ENCODE results near the gene SGTA. TPM values are rescaled to one million over a fixed set of nuclear protein-coding genes. Genes with fewer than 3 reads are reported as not detected.

Gene SGTA
- total and polyA plus RNA-seq, 2 of the 4 experiments (the other 2 are of a cell fraction), result 17.4 to 72.9 TPM

DNA sequence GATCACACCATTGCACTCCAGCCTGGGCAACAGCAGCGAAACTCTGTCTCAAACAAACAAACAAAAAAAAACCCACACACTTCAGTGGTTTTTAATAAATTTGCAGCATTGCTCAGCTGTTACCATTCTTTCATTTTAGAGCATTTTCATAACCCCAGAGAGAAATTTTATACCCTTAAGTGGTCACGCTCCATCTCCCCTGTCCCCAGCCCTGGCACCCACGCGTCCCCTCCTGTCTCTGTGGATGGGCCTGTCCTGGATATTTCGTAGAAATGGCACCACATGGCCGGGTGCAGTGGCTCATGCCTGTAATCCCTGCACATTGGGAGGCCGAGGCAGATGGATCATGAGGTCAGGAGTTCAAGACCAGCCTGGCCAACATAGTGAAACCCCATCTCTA is 10.1 kb upstream of the SGTA start:
- no peak overlapping the region for H4K91ac ChIP-seq (ENCODE audit: insufficient read depth, low read depth, low read length)
- no peaks in the 10 kb centered on the region for H3K4me1 ChIP-seq (ENCODE audit: control insufficient read depth, insufficient read depth, low read length)
- peaks cover 3 to 47% of the 10 kb centered on the region in 2 experiments; a peak in 3 of 4 replicates for H3K79me1 ChIP-seq (ENCODE audit: low read depth in 1 of 2, low read length in 2 of 2)
- H2BK5ac ChIP-seq (ENCODE audit: low read depth, low read length, poor library complexity, severe bottlenecking), result no peak overlapping the region
- DNase-seq, result no peak
- intact Hi-C loops (cut with micrococcal nuclease), result no loop called here
- no peak overlapping the region for H2AK9ac ChIP-seq (replicated peaks; ENCODE audit: low read depth, low read length, poor library complexity)
- no peaks in the 10 kb centered on the region; the same call in 1 of the 2 replicates for H3K9me1 ChIP-seq (ENCODE audit: insufficient read depth, low read length)
- H3K36me3 ChIP-seq (ENCODE audit: control insufficient read depth, insufficient read depth, low read length), result peaks cover 40% of the 10 kb centered on the region
- H2AK5ac ChIP-seq (ENCODE audit: low read depth, low read length), result no peak overlapping the region
- dilution Hi-C loops (cut with HindIII; ENCODE audit: low sequenced_read_pairs, unreplicated experiment), result no loop called here
- BruUV-seq (replicated peaks), result no TSS peak
- no peak overlapping the region for H3K4ac ChIP-seq (ENCODE audit: low read depth, low read length)
- H2AFZ ChIP-seq (replicated peaks; ENCODE audit: low read length, poor library complexity), result no peak overlapping the region
- no peak overlapping the region for H3K56ac ChIP-seq (ENCODE audit: extremely low read depth, insufficient read depth, low read length)
- no peaks in the 10 kb centered on the region for H3K27me3 ChIP-seq (ENCODE audit: control insufficient read depth, insufficient read depth, low read length)
- no peak overlapping the region for H3K9ac ChIP-seq (ENCODE audit: low read depth, low read length)
- no peak overlapping the region for H2BK15ac ChIP-seq (ENCODE audit: low read depth, low read length)
- CTCF ChIA-PET, result no interaction called here
- H3K18ac ChIP-seq (ENCODE audit: low read depth, low read length), result no peak overlapping the region
- POLR2A ChIA-PET (ENCODE audit: unreplicated experiment), result no interaction called here
- H4K20me1 ChIP-seq (ENCODE audit: insufficient read depth, low read length), result no peaks in the 10 kb centered on the region; the same call in none of the 2 replicates
- H3K4me3 ChIP-seq (ENCODE audit: insufficient read depth, low read depth, low read length), result no peak overlapping the region
- H4K5ac ChIP-seq (ENCODE audit: low read depth, low read length), result no peak overlapping the region
- no peak for ATAC-seq (ENCODE audit: low read depth)
- no peak overlapping the region for H3K27ac ChIP-seq (ENCODE audit: insufficient read depth, low read length)
- H3K9me3 ChIP-seq (ENCODE audit: control insufficient read depth, insufficient read depth, low read length), result no peaks in the 10 kb centered on the region
- H3K14ac ChIP-seq (replicated peaks; ENCODE audit: low read depth, low read length), result no peak overlapping the region
- in situ Hi-C loops (cut with MboI; ENCODE audit: low sequenced_read_pairs), result no loop called here
- 100% methylated on average over 4 of the region's 7 CpGs; no CpG with 5 or more reads in 1 of the 2 experiments for WGBS, 2 experiments (ENCODE audit: extremely low coverage in 2 of 2, insufficient read length in 1 of 2)
- TF ChIP-seq MXI1 (IDR thresholded peaks at IDR 0.05; ENCODE audit: borderline replicate concordance, low read depth, low read length), result no peak
- TF ChIP-seq FOS (IDR thresholded peaks at IDR 0.05; ENCODE audit: low read depth, low read length), result no peak
- TF ChIP-seq MAZ (IDR thresholded peaks at IDR 0.05; ENCODE audit: borderline replicate concordance, low read depth, low read length), result no peak
- no peak for TF ChIP-seq BHLHE40 (IDR thresholded peaks at IDR 0.05; ENCODE audit: low read depth, low read length)
- no peak for TF ChIP-seq CEBPB (IDR thresholded peaks at IDR 0.05; ENCODE audit: low read depth, low read length)
- no peak for TF ChIP-seq NFE2L2 (IDR thresholded peaks at IDR 0.05; ENCODE audit: low read depth, low read length)
- TF ChIP-seq SMC3 (IDR thresholded peaks at IDR 0.05; ENCODE audit: low read depth, low read length), result no peak
- TF ChIP-seq, protein P1, sequence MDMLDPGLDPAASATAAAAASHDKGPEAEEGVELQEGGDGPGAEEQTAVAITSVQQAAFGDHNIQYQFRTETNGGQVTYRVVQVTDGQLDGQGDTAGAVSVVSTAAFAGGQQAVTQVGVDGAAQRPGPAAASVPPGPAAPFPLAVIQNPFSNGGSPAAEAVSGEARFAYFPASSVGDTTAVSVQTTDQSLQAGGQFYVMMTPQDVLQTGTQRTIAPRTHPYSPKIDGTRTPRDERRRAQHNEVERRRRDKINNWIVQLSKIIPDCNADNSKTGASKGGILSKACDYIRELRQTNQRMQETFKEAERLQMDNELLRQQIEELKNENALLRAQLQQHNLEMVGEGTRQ (IDR thresholded peaks at IDR 0.05; ENCODE audit: low read depth, low read length), result no peak
- TF ChIP-seq CHD1 (IDR thresholded peaks at IDR 0.05; ENCODE audit: low read depth, low read length), result no peak
- no peak for TF ChIP-seq RAD21 (IDR thresholded peaks at IDR 0.05; ENCODE audit: low read length)
- TF ChIP-seq RFX5 (IDR thresholded peaks at IDR 0.05; ENCODE audit: low read depth, low read length), result no peak
- TF ChIP-seq POLR2A (IDR thresholded peaks at IDR 0.05; ENCODE audit: low read depth, low read length), result no peak
- TF ChIP-seq, protein P2, sequence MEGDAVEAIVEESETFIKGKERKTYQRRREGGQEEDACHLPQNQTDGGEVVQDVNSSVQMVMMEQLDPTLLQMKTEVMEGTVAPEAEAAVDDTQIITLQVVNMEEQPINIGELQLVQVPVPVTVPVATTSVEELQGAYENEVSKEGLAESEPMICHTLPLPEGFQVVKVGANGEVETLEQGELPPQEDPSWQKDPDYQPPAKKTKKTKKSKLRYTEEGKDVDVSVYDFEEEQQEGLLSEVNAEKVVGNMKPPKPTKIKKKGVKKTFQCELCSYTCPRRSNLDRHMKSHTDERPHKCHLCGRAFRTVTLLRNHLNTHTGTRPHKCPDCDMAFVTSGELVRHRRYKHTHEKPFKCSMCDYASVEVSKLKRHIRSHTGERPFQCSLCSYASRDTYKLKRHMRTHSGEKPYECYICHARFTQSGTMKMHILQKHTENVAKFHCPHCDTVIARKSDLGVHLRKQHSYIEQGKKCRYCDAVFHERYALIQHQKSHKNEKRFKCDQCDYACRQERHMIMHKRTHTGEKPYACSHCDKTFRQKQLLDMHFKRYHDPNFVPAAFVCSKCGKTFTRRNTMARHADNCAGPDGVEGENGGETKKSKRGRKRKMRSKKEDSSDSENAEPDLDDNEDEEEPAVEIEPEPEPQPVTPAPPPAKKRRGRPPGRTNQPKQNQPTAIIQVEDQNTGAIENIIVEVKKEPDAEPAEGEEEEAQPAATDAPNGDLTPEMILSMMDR (conservative IDR thresholded peaks at IDR 0.05; ENCODE audit: low read depth, low read length), result no peak
- TF ChIP-seq RCOR1 (IDR thresholded peaks at IDR 0.05; ENCODE audit: insufficient replicate concordance, low read length), result no peak
- TF ChIP-seq MAFK (IDR thresholded peaks at IDR 0.05; ENCODE audit: low read depth, low read length), result no peak
- TF ChIP-seq ELK1 (IDR thresholded peaks at IDR 0.05; ENCODE audit: borderline replicate concordance, low read depth, low read length), result no peak
- no peak overlapping the region for H2BK20ac ChIP-seq (ENCODE audit: low read depth, low read length)
- no peak overlapping the region for H2BK120ac ChIP-seq (ENCODE audit: low read depth, low read length)
- H3K23ac ChIP-seq (ENCODE audit: low read depth, low read length), result no peak overlapping the region
- H3K4me2 ChIP-seq (ENCODE audit: low read depth, low read length), result no peak overlapping the region
- no peak overlapping the region for H4K8ac ChIP-seq (ENCODE audit: low read depth in 2 of 2, low read length in 2 of 2)

All from IMR-90 (cell line).